Peyer's patch (tissue), 4 donors: ENCODE results near the gene ASCC3.

Experiments used
- POLR2A ChIP-seq, 2 donors: fragments of 450-650 bp; IDR thresholded peaks; one replicate each; pipeline ENCODE4 v1.5.1; 2017; ENCODE audit warnings: antibody characterized with exemption in 2 of 2, mild to moderate bottlenecking in 2 of 2, moderate library complexity in 2 of 2
- TF ChIP-seq, protein P1 (sequence below), 6 experiments: fragments of 450-650 bp in 4 of 6; fragments of 200-600 bp in 2 of 6; sonication (generic) in 1 of 6; IDR thresholded peaks; one replicate each; pipeline ENCODE4 v1.5.1; 2017 to 2019; ENCODE audit warnings: antibody characterized with exemption in 6 of 6, mild to moderate bottlenecking in 3 of 6, moderate library complexity in 1 of 6

DNA sequence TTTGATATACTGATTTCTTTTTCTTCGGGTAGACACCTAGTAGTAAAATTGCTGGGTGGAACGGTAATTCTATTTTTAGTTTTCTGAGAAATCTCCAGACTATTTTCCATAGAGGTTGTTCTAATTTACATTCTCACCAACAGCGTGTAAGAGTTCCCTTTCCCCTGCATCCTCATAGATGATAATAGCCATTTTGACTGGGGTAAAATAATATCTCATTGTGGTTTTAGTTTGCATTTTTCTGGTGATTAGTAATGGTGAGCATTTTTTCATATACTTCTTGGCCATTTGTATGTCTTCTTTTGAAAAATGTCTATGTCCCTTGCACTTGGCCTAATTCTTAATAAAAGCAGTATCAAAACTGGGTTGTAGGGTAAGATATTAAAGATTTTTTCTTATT, 267.5 kb downstream of the ASCC3 start:
- TF ChIP-seq, protein P1, sequence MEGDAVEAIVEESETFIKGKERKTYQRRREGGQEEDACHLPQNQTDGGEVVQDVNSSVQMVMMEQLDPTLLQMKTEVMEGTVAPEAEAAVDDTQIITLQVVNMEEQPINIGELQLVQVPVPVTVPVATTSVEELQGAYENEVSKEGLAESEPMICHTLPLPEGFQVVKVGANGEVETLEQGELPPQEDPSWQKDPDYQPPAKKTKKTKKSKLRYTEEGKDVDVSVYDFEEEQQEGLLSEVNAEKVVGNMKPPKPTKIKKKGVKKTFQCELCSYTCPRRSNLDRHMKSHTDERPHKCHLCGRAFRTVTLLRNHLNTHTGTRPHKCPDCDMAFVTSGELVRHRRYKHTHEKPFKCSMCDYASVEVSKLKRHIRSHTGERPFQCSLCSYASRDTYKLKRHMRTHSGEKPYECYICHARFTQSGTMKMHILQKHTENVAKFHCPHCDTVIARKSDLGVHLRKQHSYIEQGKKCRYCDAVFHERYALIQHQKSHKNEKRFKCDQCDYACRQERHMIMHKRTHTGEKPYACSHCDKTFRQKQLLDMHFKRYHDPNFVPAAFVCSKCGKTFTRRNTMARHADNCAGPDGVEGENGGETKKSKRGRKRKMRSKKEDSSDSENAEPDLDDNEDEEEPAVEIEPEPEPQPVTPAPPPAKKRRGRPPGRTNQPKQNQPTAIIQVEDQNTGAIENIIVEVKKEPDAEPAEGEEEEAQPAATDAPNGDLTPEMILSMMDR (IDR thresholded peaks at IDR 0.05), result no peak
- TF ChIP-seq POLR2A (IDR thresholded peaks at IDR 0.05), result no peak
